CD4-positive, alpha-beta memory T cell (primary cell): ENCODE measurements around the gene NR5A1. TPM values are rescaled to one million over a fixed set of nuclear protein-coding genes. Genes with fewer than 3 reads are reported as not detected.

Experiments
- CTCF ChIA-PET: fragments of 350-600 bp; sonication (Branson Sonifier 250); formaldehyde crosslinking; loops from one replicate; lab custom pipeline; 2021; ENCODE audit warnings: inconsistent platforms; ENCODE audit not compliant: partially characterized antibody; lab: Charles Lee
- POLR2A ChIA-PET: fragments of 350-600 bp; sonication (Branson Sonifier 250); formaldehyde crosslinking; loops from one replicate; lab custom pipeline; 2021; ENCODE audit not compliant: partially characterized antibody; lab: Charles Lee
- DNase-seq, 5 donors: peaks; one replicate each; pipeline versions ENCODE4 v3.0.0 to v3.0.0-alpha.2; 2020 to 2022; ENCODE audit warnings: mixed read lengths in 1 of 5
- H3K27ac ChIP-seq: one replicate; pipeline ENCODE4 v1.7.0; 2013; ENCODE audit warnings: low read depth, low read length
- H3K27me3 ChIP-seq: 2 replicates; pipeline ENCODE4 v1.7.0; 2013; ENCODE audit warnings: mild to moderate bottlenecking, low read length, moderate library complexity; ENCODE audit not compliant: insufficient read depth
- H3K36me3 ChIP-seq: 2 replicates; pipeline ENCODE4 v1.7.0; 2013; ENCODE audit warnings: mild to moderate bottlenecking, low read length, moderate library complexity; ENCODE audit not compliant: insufficient read depth
- H3K4me1 ChIP-seq: 2 replicates; pipeline ENCODE4 v1.7.0; 2013; ENCODE audit warnings: mild to moderate bottlenecking, low read length, moderate library complexity; ENCODE audit not compliant: insufficient read depth
- H3K4me3 ChIP-seq, 2 donors: one replicate each; pipeline ENCODE4 v1.7.0; 2013; ENCODE audit warnings: low read length in 2 of 2, mild to moderate bottlenecking in 1 of 2
- H3K9me3 ChIP-seq, 2 donors: one replicate each; pipeline ENCODE4 v1.7.0; 2013; ENCODE audit warnings: low read length in 2 of 2, control low read depth in 1 of 2; ENCODE audit not compliant: control insufficient read depth in 1 of 2
- H3K27ac Mint-ChIP-seq, 7 donors: one replicate each; pipeline ENCODE4 v1.8.0; 2020 to 2021; ENCODE audit warnings: mixed read lengths in 7 of 7, mild to moderate bottlenecking in 6 of 7, inconsistent platforms in 3 of 7, moderate library complexity in 3 of 7
- H3K27me3 Mint-ChIP-seq, 2 donors: one replicate each; pipeline ENCODE4 v1.8.0; 2020 to 2021; ENCODE audit warnings: mixed read lengths in 2 of 2
- H3K36me3 Mint-ChIP-seq, 2 donors: one replicate each; pipeline ENCODE4 v1.8.0; 2020 to 2021; ENCODE audit warnings: mixed read lengths in 2 of 2, inconsistent platforms in 1 of 2, mild to moderate bottlenecking in 1 of 2
- H3K4me1 Mint-ChIP-seq, 4 donors: one replicate each; pipeline ENCODE4 v1.8.0; 2020 to 2021; ENCODE audit warnings: mixed read lengths in 4 of 4, mild to moderate bottlenecking in 1 of 4
- H3K4me3 Mint-ChIP-seq, 8 donors: one replicate each; pipeline ENCODE4 v1.8.0; 2020 to 2021; ENCODE audit warnings: mixed read lengths in 8 of 8, mild to moderate bottlenecking in 7 of 8, moderate library complexity in 6 of 8, inconsistent platforms in 3 of 8
- H3K9me3 Mint-ChIP-seq, 8 donors: one replicate each; pipeline ENCODE4 v1.8.0; 2020 to 2021; ENCODE audit warnings: mixed read lengths in 8 of 8, mild to moderate bottlenecking in 5 of 8, inconsistent platforms in 3 of 8, moderate library complexity in 1 of 8
- intact Hi-C: fragments of 100-400 bp; cut with micrococcal nuclease; formaldehyde crosslinking; loops from one replicate; pipeline ENCODE4 v1.15.1; 2023
- polyA plus RNA-seq, 2 donors: library from polyadenylated mRNA; unstranded; fragments of 300-500 nt; fragmentation: Illumina TruSeq; gene quantifications; one replicate each; pipeline ENCODE4 v1.2.3, GENCODE V29; 2021
- total RNA-seq, 2 experiments: library from RNA; stranded (reverse); gene quantifications; one replicate each; pipeline ENCODE4 v1.2.3, GENCODE V29; 2021

The NR5A1 gene
- total and polyA plus RNA-seq, 4 experiments from 2014 or later: not detected

- Mint-ChIP-seq H3K4me1 (peaks cover 5 to 12% (median 7%) of the 10 kb centered on the region in 4 donors), H3K27me3 (peaks cover 6 to 16% of the 10 kb centered on the region in 2 donors), H3K9me3 (no peaks in the 10 kb centered on the region), H3K4me3 (no peak overlapping the region), H3K27ac (no peak overlapping the region), H3K36me3 (no peaks in the 10 kb centered on the region)
- CTCF ChIA-PET: no interaction called here
- Histone ChIP-seq H3K4me3 (no peak overlapping the region), H3K36me3 (no peaks in the 10 kb centered on the region), H3K4me1 (peaks cover 6% of the 10 kb centered on the region), H3K27me3 (no peaks in the 10 kb centered on the region), H3K9me3 (no peaks in the 10 kb centered on the region), H3K27ac (no peak overlapping the region)
- intact Hi-C loops: no loop called here
- no peak for DNase-seq
- POLR2A ChIA-PET: no interaction called here
Measured at GRCh38 chr9:124498499-124499146, 8.6 kb downstream of the NR5A1 start.

DNA sequence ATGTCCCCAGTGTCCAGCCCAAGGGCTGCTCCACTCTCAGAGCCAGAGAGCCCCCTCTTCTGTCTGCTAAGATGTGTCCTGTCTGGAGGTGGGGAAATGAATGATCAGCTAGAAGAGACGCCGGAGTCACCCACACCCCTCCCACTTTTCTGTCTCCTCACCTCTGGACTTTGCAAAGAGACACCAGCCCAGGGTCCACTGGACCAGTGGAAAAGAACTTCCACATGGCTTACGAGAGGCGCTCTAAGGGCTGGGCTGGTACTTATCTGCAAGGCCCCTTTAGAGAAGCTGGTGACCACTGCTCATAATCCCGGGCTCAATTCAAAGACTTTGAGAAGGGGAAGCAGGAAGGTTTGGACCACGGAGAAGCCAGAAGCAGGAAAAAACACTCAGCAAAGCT, 9.2 kb downstream of the NR5A1 start:
- peaks cover 4 to 16% of the 10 kb centered on the region in 2 donors for H3K27me3 Mint-ChIP-seq
- no peak overlapping the region for H3K4me3 Mint-ChIP-seq

DNA sequence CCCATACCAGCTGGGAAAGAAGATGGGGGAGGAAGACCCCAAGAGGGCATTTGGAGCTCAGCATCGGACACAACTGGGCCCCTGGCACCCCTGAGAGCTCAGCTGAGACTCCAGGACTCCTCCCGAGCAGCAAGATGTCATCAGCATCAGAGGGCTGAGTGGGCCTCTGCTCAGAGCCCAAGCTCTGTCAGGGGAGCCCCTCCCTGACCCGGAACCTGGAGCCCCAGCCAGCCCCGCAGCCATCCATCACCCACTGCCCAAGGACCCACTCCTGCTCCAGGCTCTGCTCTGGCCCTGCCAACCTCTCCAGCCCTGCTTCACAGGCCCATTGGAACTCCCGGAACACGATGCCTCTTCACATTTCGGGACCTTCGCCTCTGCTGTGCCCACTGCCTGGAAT, 9.8 kb downstream of the NR5A1 start:
- peak overlapping the region in 1 of 7 donors; percentile 61 for H3K27ac Mint-ChIP-seq
- POLR2A ChIA-PET: no interaction called here
- intact Hi-C loops: no loop called here

More for the DNA sequence above, 9.2 kb downstream of the NR5A1 start:
- no peaks in the 10 kb centered on the region for H3K36me3 Mint-ChIP-seq
- no peak for DNase-seq
- no peaks in the 10 kb centered on the region for H3K9me3 ChIP-seq
- H3K4me1 Mint-ChIP-seq: peaks cover 5 to 11% (median 7%) of the 10 kb centered on the region in 4 donors
- ChIA-PET POLR2A (no interaction called here), CTCF (no interaction called here)
- H3K36me3 ChIP-seq: no peaks in the 10 kb centered on the region
- H3K4me1 ChIP-seq: peaks cover 6% of the 10 kb centered on the region
- H3K4me3 ChIP-seq: no peak overlapping the region
- H3K27ac ChIP-seq: no peak overlapping the region
- no peaks in the 10 kb centered on the region for H3K9me3 Mint-ChIP-seq
- intact Hi-C loops: no loop called here
- H3K27me3 ChIP-seq: no peaks in the 10 kb centered on the region
- H3K27ac Mint-ChIP-seq: peak overlapping the region in 1 of 7 donors; percentile 8

GRCh38 chr9:124496463-124496862, 10.7 kb downstream of the NR5A1 start:
- H3K9me3 Mint-ChIP-seq: no peaks in the 10 kb centered on the region
- Histone ChIP-seq H3K4me3 (no peak overlapping the region), H3K4me1 (peaks cover 6% of the 10 kb centered on the region), H3K27ac (no peak overlapping the region), H3K36me3 (no peaks in the 10 kb centered on the region), H3K9me3 (no peaks in the 10 kb centered on the region), H3K27me3 (no peaks in the 10 kb centered on the region)
- intact Hi-C loops: no loop called here
- ChIA-PET CTCF (no interaction called here), POLR2A (no interaction called here)
- peaks cover 5 to 11% (median 7%) of the 10 kb centered on the region in 4 donors for H3K4me1 Mint-ChIP-seq
- H3K36me3 Mint-ChIP-seq: no peaks in the 10 kb centered on the region
- no peak overlapping the region for H3K27ac Mint-ChIP-seq
- H3K27me3 Mint-ChIP-seq: peaks cover 0 to 13% of the 10 kb centered on the region in 2 donors
- peak overlapping the region in 1 of 8 donors; percentile 66 for H3K4me3 Mint-ChIP-seq
- DNase-seq: no peak

More for the DNA sequence above, 9.8 kb downstream of the NR5A1 start:
- Mint-ChIP-seq H3K4me1 (peaks cover 5 to 11% (median 7%) of the 10 kb centered on the region in 4 donors), H3K27me3 (peaks cover 4 to 16% of the 10 kb centered on the region in 2 donors), H3K36me3 (no peaks in the 10 kb centered on the region), H3K4me3 (peak overlapping the region in 1 of 8 donors; percentile 21), H3K9me3 (no peaks in the 10 kb centered on the region)
- CTCF ChIA-PET: no interaction called here
- H3K4me3 ChIP-seq: no peak overlapping the region
- H3K27ac ChIP-seq: no peak overlapping the region
- H3K27me3 ChIP-seq: no peaks in the 10 kb centered on the region
- peaks cover 6% of the 10 kb centered on the region for H3K4me1 ChIP-seq
- no peaks in the 10 kb centered on the region for H3K36me3 ChIP-seq
- no peaks in the 10 kb centered on the region for H3K9me3 ChIP-seq
- DNase-seq: no peak

DNA sequence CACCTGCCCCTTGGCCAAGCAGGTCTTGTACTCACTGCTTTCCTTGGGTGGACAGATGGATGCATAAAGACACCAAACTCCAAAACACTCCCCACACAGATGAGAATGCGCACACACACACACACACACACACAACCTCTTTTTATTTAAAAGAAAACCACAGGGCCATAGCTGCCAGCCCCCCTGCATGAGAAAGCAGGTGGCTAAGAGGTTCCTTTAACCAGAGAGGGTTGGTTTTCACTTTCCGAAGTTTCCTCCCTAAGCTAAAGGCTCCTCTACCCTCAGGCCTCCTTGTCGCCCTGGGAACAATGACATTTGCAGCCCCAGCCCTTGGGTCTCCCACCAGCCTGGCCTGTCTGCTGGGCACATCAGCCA, 11.1 kb downstream of the NR5A1 start:
- CTCF ChIA-PET: no interaction called here
- peaks cover 0 to 13% of the 10 kb centered on the region in 2 donors for H3K27me3 Mint-ChIP-seq

GRCh38 chr9:124495126-124496074, 11.8 kb downstream of the NR5A1 start:
- Mint-ChIP-seq H3K27me3 (peaks cover 0 to 7% of the 10 kb centered on the region in 2 donors), H3K27ac (peak overlapping the region in 5 of 7 donors; percentile 4 to 72 (median 42)), H3K4me3 (peak overlapping the region in 4 of 8 donors; percentile 9 to 67 (median 48)), H3K9me3 (no peaks in the 10 kb centered on the region), H3K36me3 (no peaks in the 10 kb centered on the region), H3K4me1 (peaks cover 5 to 11% (median 6%) of the 10 kb centered on the region in 4 donors)
- CTCF ChIA-PET: no interaction called here
- no peaks in the 10 kb centered on the region for H3K36me3 ChIP-seq
- DNase-seq: no peak
- no peak overlapping the region for H3K27ac ChIP-seq
- intact Hi-C loops: no loop called here
- H3K4me3 ChIP-seq: no peak overlapping the region
- POLR2A ChIA-PET: no interaction called here
- no peaks in the 10 kb centered on the region for H3K9me3 ChIP-seq
- H3K27me3 ChIP-seq: no peaks in the 10 kb centered on the region
- peaks cover 6% of the 10 kb centered on the region for H3K4me1 ChIP-seq

More for the DNA sequence above, 11.1 kb downstream of the NR5A1 start:
- no peaks in the 10 kb centered on the region for H3K36me3 ChIP-seq
- H3K4me3 ChIP-seq: no peak overlapping the region
- H3K4me3 Mint-ChIP-seq: peak overlapping the region in 4 of 8 donors; percentile 9 to 67 (median 48)
- DNase-seq: no peak
- POLR2A ChIA-PET: no interaction called here
- no peak overlapping the region for H3K27ac ChIP-seq
- H3K27me3 ChIP-seq: no peaks in the 10 kb centered on the region
- H3K4me1 Mint-ChIP-seq: peaks cover 5 to 11% (median 7%) of the 10 kb centered on the region in 4 donors
- H3K9me3 Mint-ChIP-seq: no peaks in the 10 kb centered on the region
- H3K9me3 ChIP-seq: no peaks in the 10 kb centered on the region
- H3K27ac Mint-ChIP-seq: peak overlapping the region in 5 of 7 donors; percentile 4 to 72 (median 42)
- intact Hi-C loops: no loop called here
- H3K36me3 Mint-ChIP-seq: no peaks in the 10 kb centered on the region
- H3K4me1 ChIP-seq: peaks cover 6% of the 10 kb centered on the region
